Effector CD4-positive, alpha-beta T cell (primary cell): Measurements from ENCODE around the gene TMEM169.
"Not testable (repeated sequence)": the region's sequence is repeated elsewhere in the genome, so short reads cannot be mapped to it uniquely, and the experiment has no call there.

Experiments used
- DNase-seq: peaks from one replicate; pipeline ENCODE4 v3.0.0-alpha.2; 2020

TMEM169 gene

DNA sequence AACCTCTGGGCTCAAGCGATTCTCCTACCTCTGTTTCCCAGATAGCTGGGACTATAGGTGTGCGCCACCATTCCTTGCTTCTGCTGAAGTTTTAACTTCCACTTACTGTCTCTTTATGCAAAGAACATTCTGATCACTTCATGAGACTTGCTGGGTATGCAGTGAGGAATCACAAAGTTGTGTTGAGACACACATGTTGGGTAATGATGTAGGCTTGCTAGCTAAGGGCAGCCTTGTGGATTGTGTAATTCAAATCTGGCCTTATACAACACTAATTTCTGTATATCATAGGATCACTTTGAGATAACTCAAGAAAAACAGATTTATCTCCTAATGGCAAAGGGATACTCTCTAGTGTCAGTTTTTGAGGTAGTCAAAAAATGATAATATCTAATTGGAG, 51.7 kb downstream of the TMEM169 start:
- no peak for DNase-seq

- DNase-seq, result no peak
Measured at GRCh38 chr2:216134958-216135541, 53.3 kb downstream of the TMEM169 start.

GRCh38 chr2:216139884-216140283, 58.2 kb downstream of the TMEM169 start:
- DNase-seq, result no peak

DNA sequence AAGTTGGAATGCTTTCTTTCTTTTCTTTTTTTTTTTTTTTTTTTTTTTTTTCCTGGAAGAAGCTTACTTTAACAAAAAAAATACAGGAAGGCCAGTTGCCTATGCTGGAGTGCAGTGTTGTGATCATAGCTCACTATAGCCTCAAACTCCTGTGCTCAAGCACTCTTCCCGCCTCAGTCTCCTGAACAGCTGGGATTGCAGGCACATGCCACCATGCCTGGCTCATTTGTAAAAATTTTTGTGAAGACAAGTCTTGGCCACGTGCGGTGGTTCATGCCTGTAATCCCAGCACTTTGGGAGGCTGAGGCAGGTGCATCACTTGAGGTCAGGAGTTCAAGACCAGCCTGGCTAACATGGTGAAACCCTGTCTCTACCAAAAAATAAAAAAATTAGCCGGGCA, 59.8 kb downstream of the TMEM169 start:
- DNase-seq, result not testable (repeated sequence)

DNA sequence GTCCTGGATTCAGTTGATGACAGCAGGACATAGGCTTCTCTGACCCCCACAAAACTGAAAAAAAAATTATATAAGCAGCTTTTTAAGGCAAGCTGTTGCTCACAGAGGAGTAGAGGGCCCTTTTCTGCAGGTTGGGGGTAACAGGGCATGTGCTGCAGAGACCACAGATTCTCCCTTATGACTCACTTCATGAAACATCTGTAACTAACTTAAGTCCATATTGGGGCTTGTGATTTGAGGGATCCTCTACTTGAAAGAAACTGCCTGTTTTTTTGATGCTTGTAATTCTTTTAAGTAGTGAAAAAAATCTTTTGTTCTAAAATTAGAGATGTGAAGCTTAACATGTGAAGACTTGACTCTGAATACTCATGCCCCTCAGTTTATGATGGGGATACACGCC, 60.8 kb downstream of the TMEM169 start:
- DNase-seq, result no peak

DNA sequence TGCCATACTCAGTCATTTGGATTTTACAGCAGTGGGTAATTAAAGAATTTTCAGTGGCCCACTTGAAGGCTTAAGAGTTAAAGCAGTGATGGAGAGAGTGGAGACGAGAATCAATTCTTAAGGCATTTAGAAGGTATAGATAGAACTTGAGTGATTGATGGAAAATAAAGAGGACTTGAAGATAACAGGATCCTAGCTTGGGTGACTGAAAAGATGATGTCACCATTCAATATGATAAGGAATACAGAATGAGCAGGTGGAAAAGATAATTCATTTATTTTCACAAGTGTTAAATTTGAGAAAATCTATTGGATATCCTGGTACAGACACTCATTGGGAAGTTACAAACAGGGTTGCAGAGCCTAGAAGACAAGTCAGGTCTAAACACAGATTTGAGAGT, 62.7 kb downstream of the TMEM169 start:
- no peak for DNase-seq

- no peak for DNase-seq
Measured at GRCh38 chr2:216144857-216145256, 63.1 kb downstream of the TMEM169 start.

DNA sequence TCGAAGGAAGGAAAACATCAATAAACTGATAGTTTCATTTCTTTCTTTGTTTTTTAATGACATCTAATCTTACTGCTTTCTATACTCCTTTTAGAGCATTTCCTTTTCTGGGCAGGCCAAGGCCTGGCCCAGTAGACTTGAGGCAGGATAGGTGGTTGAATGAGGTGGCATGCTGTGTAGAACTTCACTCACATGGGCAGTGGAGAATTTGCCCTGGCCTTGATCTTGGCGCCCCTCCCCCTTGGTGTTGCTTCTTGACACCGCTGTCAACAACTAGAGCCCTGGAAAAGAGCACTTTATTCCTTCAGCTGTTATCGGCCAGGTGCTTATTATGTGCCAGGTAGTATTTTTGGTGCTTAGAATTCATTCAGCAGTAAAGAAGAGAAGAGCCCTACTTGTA, 64.9 kb downstream of the TMEM169 start:
- DNase-seq, result no peak

GRCh38 chr2:216147172-216148131, 65.7 kb downstream of the TMEM169 start:
- DNase-seq, result no peak

DNA sequence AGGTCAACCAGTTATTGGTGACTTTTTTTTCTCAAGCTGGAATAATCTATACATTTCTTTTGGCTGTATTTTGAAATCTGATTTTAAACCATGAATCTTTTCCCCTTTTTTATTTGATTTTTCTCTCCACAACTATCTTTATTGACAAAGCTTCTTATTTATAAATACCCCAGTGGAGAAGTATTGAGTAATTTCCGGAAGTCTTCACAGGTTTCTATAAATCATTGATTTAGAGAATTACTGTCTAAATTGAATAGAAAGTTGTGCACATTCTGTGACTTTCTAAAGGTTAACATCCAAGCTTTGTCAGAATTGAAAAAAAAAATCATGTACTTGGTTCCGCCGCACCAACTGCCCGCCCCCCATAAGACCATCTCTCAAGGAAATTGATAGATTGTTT, 67.3 kb downstream of the TMEM169 start:
- DNase-seq, result no peak

GRCh38 chr2:216149741-216150140, 68.0 kb downstream of the TMEM169 start:
- DNase-seq, result no peak

DNA sequence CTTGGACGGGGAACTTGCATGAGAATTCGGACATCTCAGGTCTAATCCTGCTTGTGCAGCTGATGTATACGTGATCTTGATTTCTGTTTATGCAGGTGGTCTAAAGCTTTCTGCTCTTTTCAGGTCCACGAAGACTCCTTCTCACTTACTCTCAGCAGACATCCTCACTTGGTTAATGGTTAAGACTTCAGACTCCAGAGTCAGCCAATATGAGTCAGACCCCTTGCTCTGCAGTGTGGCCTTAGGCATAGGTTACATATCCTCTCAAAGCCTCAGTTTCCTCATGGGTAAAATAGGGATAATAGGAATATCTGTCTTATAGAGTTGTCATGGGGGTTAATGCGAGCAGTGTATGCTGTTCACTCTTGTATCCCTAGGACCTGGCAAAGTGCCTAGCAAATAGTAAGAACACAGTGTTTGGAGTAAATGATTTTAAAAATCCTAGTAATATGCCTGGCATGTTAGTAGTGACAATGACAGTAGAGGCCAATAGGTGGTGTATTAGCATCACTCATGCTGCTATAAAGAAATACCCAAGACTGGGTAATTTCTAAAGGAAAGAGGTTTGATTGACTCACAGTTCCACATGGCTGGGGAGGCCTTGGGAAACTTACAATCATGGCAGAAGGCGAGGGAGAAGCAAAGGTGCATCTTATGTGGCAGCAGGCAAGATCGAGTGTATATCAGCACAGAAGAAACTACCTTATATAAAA, 69.8 kb downstream of the TMEM169 start:
- no peak for DNase-seq
